Endothelial cell (in vitro differentiated cells): ENCODE results near the gene UBE2F. TPM values are rescaled to one million over a fixed set of nuclear protein-coding genes. Genes with fewer than 3 reads are reported as not detected.

Source experiments
- DNase-seq: peaks from one replicate; pipeline ENCODE4 v3.0.0; 2021; ENCODE audit warnings: low spot score
- H3K27ac Mint-ChIP-seq: one replicate; pipeline ENCODE4 v1.8.0; 2021; ENCODE audit warnings: mixed read lengths, inconsistent platforms; ENCODE audit not compliant: unreplicated experiment
- H3K27me3 Mint-ChIP-seq: one replicate; pipeline ENCODE4 v1.8.0; 2021; ENCODE audit warnings: mild to moderate bottlenecking, moderate library complexity, mixed read lengths, inconsistent platforms; ENCODE audit not compliant: unreplicated experiment
- H3K36me3 Mint-ChIP-seq: one replicate; pipeline ENCODE4 v1.8.0; 2021; ENCODE audit warnings: mild to moderate bottlenecking, low read depth, mixed read lengths, inconsistent platforms; ENCODE audit not compliant: unreplicated experiment
- H3K4me1 Mint-ChIP-seq: one replicate; pipeline ENCODE4 v1.8.0; 2021; ENCODE audit warnings: mild to moderate bottlenecking, mixed read lengths, inconsistent platforms; ENCODE audit not compliant: unreplicated experiment
- H3K4me3 Mint-ChIP-seq: one replicate; pipeline ENCODE4 v1.8.0; 2021; ENCODE audit warnings: mild to moderate bottlenecking, mixed read lengths, inconsistent platforms; ENCODE audit not compliant: unreplicated experiment
- H3K9me3 Mint-ChIP-seq: one replicate; pipeline ENCODE4 v1.8.0; 2021; ENCODE audit warnings: mixed read lengths, inconsistent platforms; ENCODE audit not compliant: unreplicated experiment
- CTCF ChIP-seq: fragments of 200-600 bp; sonication (generic); IDR thresholded peaks from one replicate; pipeline ENCODE4 v1.5.0; 2021; ENCODE audit warnings: antibody characterized with exemption; ENCODE audit not compliant: unreplicated experiment
- total RNA-seq: library from RNA; stranded (reverse); fragmentation: NEBNext Ultra II Directional; extraction: Animal tissue kit (Norgen Biotek cat#: 25700); gene quantifications from one replicate; pipeline ENCODE4 v1.2.1, GENCODE V29; 2021; ENCODE audit not compliant: unreplicated experiment

The UBE2F gene
- total RNA-seq, 1 donor from 2014 or later = 107 TPM

- DNase-seq = no peak
- no peak overlapping the region for H3K27ac Mint-ChIP-seq
- no peaks in the 10 kb centered on the region for H3K9me3 Mint-ChIP-seq
- no peak overlapping the region for H3K4me3 Mint-ChIP-seq
- peaks cover 28% of the 10 kb centered on the region for H3K36me3 Mint-ChIP-seq
- peaks cover 5% of the 10 kb centered on the region for H3K4me1 Mint-ChIP-seq
- no peak for TF ChIP-seq CTCF
- no peaks in the 10 kb centered on the region for H3K27me3 Mint-ChIP-seq
Observed at GRCh38 chr2:238025741-238026360, 59.0 kb downstream of the UBE2F start.

DNA sequence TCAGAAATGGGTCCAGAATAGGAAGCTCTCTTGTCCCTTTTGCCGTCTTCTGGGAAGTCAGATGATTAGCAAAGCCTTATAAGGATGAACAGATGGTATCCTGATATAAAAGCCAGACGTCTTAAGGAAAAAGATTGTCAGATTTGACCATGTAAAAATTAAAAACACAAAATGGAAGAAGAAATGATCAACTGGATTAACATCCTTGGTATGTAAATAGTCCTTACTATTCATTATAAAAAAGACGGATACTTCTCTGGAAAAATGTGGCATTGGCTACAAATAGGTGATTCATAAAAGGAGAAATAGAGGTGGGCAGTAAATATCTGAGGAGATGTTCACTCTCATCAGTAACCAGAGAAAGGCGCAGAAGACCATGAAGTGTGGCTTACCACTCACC lies 60.2 kb downstream of the UBE2F start:
- Mint-ChIP-seq H3K9me3 (no peaks in the 10 kb centered on the region), H3K27me3 (peaks cover 2% of the 10 kb centered on the region), H3K36me3 (peaks cover 37% of the 10 kb centered on the region), H3K4me1 (peaks cover 5% of the 10 kb centered on the region), H3K27ac (no peak overlapping the region), H3K4me3 (no peak overlapping the region)
- TF ChIP-seq CTCF = no peak
- no peak for DNase-seq

GRCh38 chr2:238027591-238028415 lies 61.0 kb downstream of the UBE2F start:
- Mint-ChIP-seq H3K4me3 (no peak overlapping the region), H3K36me3 (peaks cover 37% of the 10 kb centered on the region), H3K4me1 (peaks cover 5% of the 10 kb centered on the region), H3K27me3 (peaks cover 2% of the 10 kb centered on the region), H3K27ac (no peak overlapping the region), H3K9me3 (no peaks in the 10 kb centered on the region)
- no peak for DNase-seq
- TF ChIP-seq CTCF = no peak

GRCh38 chr2:238029853-238030252 lies 63.0 kb downstream of the UBE2F start:
- DNase-seq = no peak
- Mint-ChIP-seq H3K9me3 (no peaks in the 10 kb centered on the region), H3K36me3 (peaks cover 40% of the 10 kb centered on the region), H3K27me3 (peaks cover 2% of the 10 kb centered on the region), H3K4me3 (no peak overlapping the region), H3K4me1 (no peaks in the 10 kb centered on the region), H3K27ac (no peak overlapping the region)
- no peak for TF ChIP-seq CTCF

DNA sequence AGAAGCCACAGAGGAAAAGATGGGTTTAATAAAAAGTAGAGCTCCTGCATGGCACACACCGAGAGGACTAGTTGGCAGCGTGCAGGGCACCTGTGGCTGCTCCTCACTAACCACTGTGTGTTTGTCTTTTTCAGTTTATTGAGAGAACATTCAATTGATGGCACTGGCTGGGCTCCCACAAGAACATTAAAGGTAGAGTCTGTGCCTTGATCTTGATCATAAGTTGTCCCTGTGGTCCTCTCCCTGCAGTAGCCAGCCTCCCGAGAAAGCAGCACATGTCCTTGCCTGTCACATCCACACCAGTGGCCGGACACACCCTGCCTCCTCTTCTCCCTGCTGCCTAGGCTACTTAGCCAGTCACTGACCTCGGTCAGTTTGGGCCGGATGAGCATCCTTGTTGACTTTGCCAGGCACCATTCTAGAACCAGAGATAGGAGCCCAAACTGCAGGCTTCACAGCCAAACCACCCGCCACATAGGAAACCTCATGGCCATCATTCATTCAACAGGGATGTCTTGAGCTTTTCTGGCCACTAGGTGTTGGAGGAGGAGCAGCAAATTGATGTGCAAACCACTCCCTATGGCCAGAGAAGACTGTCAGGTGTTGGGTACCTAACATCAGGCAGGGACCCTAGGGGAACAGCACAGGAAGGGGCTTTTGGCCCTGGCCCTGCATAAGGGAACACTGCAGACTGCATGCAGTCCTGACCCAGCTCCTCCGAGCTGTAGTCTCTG lies 63.8 kb downstream of the UBE2F start:
- Mint-ChIP-seq H3K27ac (no peak overlapping the region), H3K36me3 (peaks cover 33% of the 10 kb centered on the region), H3K9me3 (no peaks in the 10 kb centered on the region), H3K4me1 (no peaks in the 10 kb centered on the region), H3K4me3 (no peak overlapping the region), H3K27me3 (peaks cover 2% of the 10 kb centered on the region)
- no peak for TF ChIP-seq CTCF
- DNase-seq = no peak
